ENCODE measurements around the gene CTSZ. TPM values are rescaled to one million over a fixed set of nuclear protein-coding genes. Genes with fewer than 3 reads are reported as not detected.

The CTSZ gene
- total and polyA plus RNA-seq, 2 of the 8 experiments (the other 6 are each of a cell fraction or from before 2014, with no cell fraction given) = 32.8 to 34.0 TPM

DNA sequence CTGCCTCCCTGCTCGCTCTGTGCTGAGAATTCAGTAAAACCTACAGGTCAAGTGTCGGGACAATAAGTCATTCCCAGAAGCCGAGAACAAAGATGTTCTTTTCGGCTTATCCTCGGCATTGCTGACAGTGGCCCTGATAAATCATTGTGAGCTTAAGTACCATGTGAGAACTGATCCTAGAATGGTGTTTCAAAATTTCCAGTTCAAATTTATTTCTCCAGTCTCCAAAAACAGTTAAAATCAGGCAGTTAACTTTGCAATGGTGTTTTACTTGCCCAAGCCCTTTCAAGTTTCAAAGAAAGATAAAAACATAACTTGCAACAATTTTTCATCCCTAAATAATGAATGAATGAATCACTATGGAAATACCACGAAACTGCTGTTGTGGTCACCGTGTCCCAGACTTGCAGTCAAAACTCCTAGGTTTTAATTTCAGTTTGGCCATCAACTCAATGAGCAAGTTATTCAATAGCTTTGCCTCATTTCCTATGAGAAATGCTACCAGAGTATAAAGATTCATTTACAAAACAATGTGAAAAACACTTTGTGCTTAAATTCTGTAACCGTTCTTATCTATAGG, 20.8 kb upstream of the CTSZ start:
- peaks cover 2 to 46% (median 15%) of the 10 kb centered on the region in 4 experiments; a peak in 6 of 8 replicates for H3K36me3 ChIP-seq (ENCODE audit: control insufficient read depth in 2 of 4, insufficient read depth in 4 of 4, low read length in 3 of 4)
- no peak overlapping the region for H3K4me2 ChIP-seq (ENCODE audit: insufficient read depth in 1 of 2, low read depth in 2 of 2, low read length in 2 of 2)
- POLR2A ChIA-PET (ENCODE audit: partially characterized antibody) = no interaction called here
- H3K79me2 ChIP-seq (ENCODE audit: control insufficient read depth in 1 of 2, insufficient read depth in 2 of 2, low read length in 2 of 2) = peaks cover 6 to 13% of the 10 kb centered on the region in 2 experiments; a peak in 3 of 4 replicates
- H3K23me2 ChIP-seq (ENCODE audit: low read depth, low read length) = peaks cover 6% of the 10 kb centered on the region
- no peak overlapping the region for H4K5ac ChIP-seq (ENCODE audit: insufficient read length, low read depth, low read length)
- H3K4me3 ChIP-seq (ENCODE audit: extremely low read depth in 1 of 4, insufficient read depth in 2 of 4, low read depth in 3 of 4, low read length in 4 of 4) = no peak overlapping the region
- H4K8ac ChIP-seq (ENCODE audit: extremely low read depth, insufficient read depth, low read length) = no peak overlapping the region
- H3K4me1 ChIP-seq (replicated peaks in 1 of 4; ENCODE audit: control insufficient read depth in 3 of 4, insufficient read depth in 4 of 4, low read length in 3 of 4) = peaks cover 0 to 6% (median 2%) of the 10 kb centered on the region in 4 experiments; a peak in 4 of 7 replicates
- no peak overlapping the region for H2BK15ac ChIP-seq (ENCODE audit: low read length)
- no peak overlapping the region for H2BK5ac ChIP-seq (ENCODE audit: low read depth, low read length)
- CTCF ChIA-PET (ENCODE audit: partially characterized antibody) = no interaction called here
- FAIRE-seq (no peak), DNase-seq (ENCODE audit: low read depth in 1 of 2, low spot score in 2 of 2) (no peak)
- H2AFZ ChIP-seq (ENCODE audit: low read length) = no peak overlapping the region
- H3K79me1 ChIP-seq (ENCODE audit: low read depth, low read length) = peaks cover 5% of the 10 kb centered on the region
- no peak overlapping the region for H3K9ac ChIP-seq (replicated peaks in 1 of 4; ENCODE audit: extremely low read depth in 1 of 4, low read depth in 3 of 4, low read length in 3 of 4)
- no peak overlapping the region for H4K91ac ChIP-seq (replicated peaks; ENCODE audit: insufficient read length, low read length)
- H4K20me1 ChIP-seq (replicated peaks in 1 of 2; ENCODE audit: control insufficient read depth in 1 of 2, insufficient read depth in 2 of 2, low read length in 2 of 2) = peaks cover 9 to 13% of the 10 kb centered on the region in 2 experiments
- no peak overlapping the region for H3K23ac ChIP-seq (ENCODE audit: insufficient read length)
- no peak overlapping the region for H3K27ac ChIP-seq (ENCODE audit: low read depth, low read length)
- no peak overlapping the region for H2AK5ac ChIP-seq (ENCODE audit: low read depth, low read length)
- no peak overlapping the region for H3K14ac ChIP-seq (ENCODE audit: insufficient read length)
- H3K56ac ChIP-seq (replicated peaks; ENCODE audit: insufficient read length, low read depth, low read length) = no peak overlapping the region
- H3K9me3 ChIP-seq (ENCODE audit: insufficient read depth in 2 of 2, low read depth in 1 of 2, low read length in 1 of 2) = no peaks in the 10 kb centered on the region
- no peak overlapping the region for H3K18ac ChIP-seq (ENCODE audit: extremely low read depth, low read length)
- H2BK20ac ChIP-seq (ENCODE audit: low read length) = no peak overlapping the region
- H2BK120ac ChIP-seq (replicated peaks; ENCODE audit: low read depth, low read length) = no peak overlapping the region
- WGBS, 2 experiments (ENCODE audit: extremely low coverage in 1 of 2, insufficient coverage in 1 of 2, insufficient read length in 1 of 2, insufficient replicate concordance in 2 of 2, low coverage in 1 of 2, low lambda C conversion rate in 2 of 2, missing lambda C conversion rate in 1 of 2) = 96% methylated on average over 8 of the region's 8 CpGs; no CpG with 5 or more reads in 1 of the 2 experiments
- peaks cover 0 to 9% (median 4%) of the 10 kb centered on the region in 4 experiments; a peak in 3 of 7 replicates for H3K27me3 ChIP-seq (replicated peaks in 1 of 4; ENCODE audit: control insufficient read depth in 3 of 4, extremely low read depth in 1 of 4, insufficient read depth in 3 of 4, low read length in 3 of 4)
- H3K4ac ChIP-seq (replicated peaks; ENCODE audit: insufficient read length, low read depth, low read length) = no peak overlapping the region
- no peak overlapping the region for H2BK12ac ChIP-seq (ENCODE audit: low read depth, low read length)
- TF ChIP-seq RAD21 (IDR thresholded peaks at IDR 0.05 in 1 of 2, conservative IDR thresholded peaks at IDR 0.05 in 1 of 2; ENCODE audit: low read depth in 2 of 2, low read length in 2 of 2) = no peak
- TF ChIP-seq EZH2 (IDR thresholded peaks at IDR 0.05; ENCODE audit: low read depth, low read length, severe bottlenecking) = no peak
- TF ChIP-seq SIX5 (IDR thresholded peaks at IDR 0.05; ENCODE audit: low read depth, low read length) = no peak
- TF ChIP-seq SP4 (IDR thresholded peaks at IDR 0.05; ENCODE audit: low read length) = no peak
- TF ChIP-seq TCF12 (IDR thresholded peaks at IDR 0.05; ENCODE audit: low read depth, low read length) = no peak
- no peak for TF ChIP-seq YY1 (IDR thresholded peaks at IDR 0.05; ENCODE audit: low read depth, low read length)
- no peak for TF ChIP-seq KDM4A (IDR thresholded peaks at IDR 0.05; ENCODE audit: low read depth, low read length, severe bottlenecking)
- TF ChIP-seq GABPA (IDR thresholded peaks at IDR 0.05; ENCODE audit: borderline replicate concordance, insufficient read depth, low read length) = no peak
- TF ChIP-seq, protein P1, sequence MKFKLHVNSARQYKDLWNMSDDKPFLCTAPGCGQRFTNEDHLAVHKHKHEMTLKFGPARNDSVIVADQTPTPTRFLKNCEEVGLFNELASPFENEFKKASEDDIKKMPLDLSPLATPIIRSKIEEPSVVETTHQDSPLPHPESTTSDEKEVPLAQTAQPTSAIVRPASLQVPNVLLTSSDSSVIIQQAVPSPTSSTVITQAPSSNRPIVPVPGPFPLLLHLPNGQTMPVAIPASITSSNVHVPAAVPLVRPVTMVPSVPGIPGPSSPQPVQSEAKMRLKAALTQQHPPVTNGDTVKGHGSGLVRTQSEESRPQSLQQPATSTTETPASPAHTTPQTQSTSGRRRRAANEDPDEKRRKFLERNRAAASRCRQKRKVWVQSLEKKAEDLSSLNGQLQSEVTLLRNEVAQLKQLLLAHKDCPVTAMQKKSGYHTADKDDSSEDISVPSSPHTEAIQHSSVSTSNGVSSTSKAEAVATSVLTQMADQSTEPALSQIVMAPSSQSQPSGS (IDR thresholded peaks at IDR 0.05; ENCODE audit: low read length) = no peak
- TF ChIP-seq SP1 (IDR thresholded peaks at IDR 0.05; ENCODE audit: low read depth, low read length) = no peak
- no peak for TF ChIP-seq MAFK (IDR thresholded peaks at IDR 0.05; ENCODE audit: low read depth, low read length)

Data from H1 (cell line).